HepG2 (cell line): ENCODE measurements around the gene NREP. TPM values are rescaled to one million over a fixed set of nuclear protein-coding genes. Genes with fewer than 3 reads are reported as not detected.
A peak's percentile ranks its signal among the peaks of the same experiment; 100 is the strongest.

Experiments used
- ATAC-seq: fragments of 200-7000 bp; cut with Tn5 transposase; 3 replicates; pipeline ENCODE4 v1.9.1; 2020; ENCODE audit warnings: mild to moderate bottlenecking, moderate library complexity
- BruUV-seq: library from RNA; stranded (reverse); fragments of 400-500 nt; replicated peaks from 2 replicates; lab custom pipeline; 2021; lab: Mats Ljungman, UMichigan
- CTCF ChIA-PET: fragments of 300-600 bp; formaldehyde crosslinking; extraction: SDS; loops from one replicate; lab custom pipeline; 2021; ENCODE audit warnings: low total read pairs, inconsistent platforms, low intra/inter-chr PET ratio; lab: Yijun Ruan, JAX
- POLR2A ChIA-PET: fragments of 350-600 bp; sonication (Branson Sonifier 250); formaldehyde crosslinking; loops from one replicate; lab custom pipeline; 2020; ENCODE audit warnings: antibody characterized with exemption, inconsistent platforms; lab: Yijun Ruan, JAX
- DNase-seq: peaks from one replicate; pipeline ENCODE4 v3.0.0-alpha.2; 2015; ENCODE audit warnings: low spot score
- FAIRE-seq: peaks from 3 replicates; lab custom pipeline; 2011; peaks lifted over from hg19 to GRCh38; lab: Jason Lieb, UNC
- H2AFZ ChIP-seq: one replicate; pipeline ENCODE4 v1.6.1; 2011; ENCODE audit warnings: low read length, inconsistent platforms
- H3K27ac ChIP-seq: fragments of 300-600 bp; 3 replicates; pipeline ENCODE4 v1.8.0; 2011; ENCODE audit warnings: mixed run types, mild to moderate bottlenecking, mixed read lengths, low read length, inconsistent platforms; ENCODE audit not compliant: insufficient read depth; ENCODE audit errors: extremely low read length
- H3K27me3 ChIP-seq, 2 experiments: fragments of 200-600 bp in 1 of 2; 2 replicates in 1 of 2; 3 replicates in 1 of 2; pipeline versions ENCODE4 v1.6.0 to v1.8.0; 2011; ENCODE audit warnings: low read length in 2 of 2, mild to moderate bottlenecking in 2 of 2, moderate library complexity in 2 of 2, inconsistent platforms in 1 of 2; ENCODE audit not compliant: insufficient read depth in 2 of 2, control insufficient read depth in 1 of 2
- H3K36me3 ChIP-seq, 2 experiments: fragments of 200-600 bp in 1 of 2; replicated peaks in 1 of 2; 2 replicates in 1 of 2; 3 replicates in 1 of 2; pipeline versions ENCODE4 v1.5.1 to v1.8.0; 2011; ENCODE audit warnings: low read length in 2 of 2, inconsistent platforms in 1 of 2; ENCODE audit not compliant: insufficient read depth in 2 of 2, control insufficient read depth in 1 of 2
- H3K4me1 ChIP-seq: 2 replicates; pipeline ENCODE4 v1.5.1; 2012; ENCODE audit warnings: low read length, inconsistent platforms; ENCODE audit not compliant: insufficient read depth
- H3K4me2 ChIP-seq: 2 replicates; pipeline ENCODE4 v1.6.0; 2011; ENCODE audit warnings: low read depth, low read length, inconsistent platforms
- H3K4me3 ChIP-seq, 3 experiments: fragments of 200-600 bp in 1 of 3; sonication (generic), shearing (Covaris generic) in 1 of 3; replicated peaks in 1 of 3; 2 replicates each; pipeline ENCODE4 v1.5.1; 2011 to 2016; ENCODE audit warnings: low read length in 3 of 3, inconsistent platforms in 2 of 3, low read depth in 2 of 3, mild to moderate bottlenecking in 2 of 3, control low read depth in 1 of 3, mixed read lengths in 1 of 3; ENCODE audit not compliant: insufficient read depth in 1 of 3
- H3K79me2 ChIP-seq: one replicate; pipeline ENCODE4 v1.6.1; 2011; ENCODE audit warnings: low read length, inconsistent platforms; ENCODE audit not compliant: insufficient read depth
- H3K9ac ChIP-seq: 2 replicates; pipeline ENCODE4 v1.6.0; 2011; ENCODE audit warnings: mild to moderate bottlenecking, low read depth, low read length, inconsistent platforms; ENCODE audit not compliant: insufficient read depth
- H3K9me3 ChIP-seq: 2 replicates; pipeline ENCODE4 v1.5.1; 2012; ENCODE audit warnings: mild to moderate bottlenecking, low read length
- H4K20me1 ChIP-seq: 2 replicates; pipeline ENCODE4 v1.6.0; 2011; ENCODE audit warnings: inconsistent platforms, mild to moderate bottlenecking, low read length, moderate library complexity; ENCODE audit not compliant: insufficient read depth
- KDM6A ChIP-seq: IDR thresholded peaks from 2 replicates; pipeline ENCODE4 v1.6.1; 2016; ENCODE audit warnings: low read depth
- RARA ChIP-seq: IDR thresholded peaks from 2 replicates; pipeline ENCODE4 v1.6.1; 2016; ENCODE audit warnings: missing genetic modification reagents, missing compliant biosample characterization
- RXRA ChIP-seq: sonication (generic); formaldehyde crosslinking; IDR thresholded peaks from 2 replicates; pipeline ENCODE4 v1.5.1; 2020; ENCODE audit warnings: missing genetic modification reagents
- WGBS: methylation state at CpG from one replicate; pipeline ENCODE4 v1.1.6; 2017; ENCODE audit warnings: low lambda C conversion rate; 5-methylcytosine and 5-hydroxymethylcytosine counted together
- in situ Hi-C: cut with HindIII; loops from 2 replicates; pipeline ENCODE4 v1.10.0; 2017; ENCODE audit warnings: low pct_unique_long_range_greater_than_20kb; ENCODE audit not compliant: extremely low pct_ligation_motif_present
- intact Hi-C: fragments of 100-400 bp; cut with micrococcal nuclease; formaldehyde crosslinking; loops from one replicate; pipeline ENCODE4 v1.10.0; 2022; ENCODE audit not compliant: unreplicated experiment
- polyA plus RNA-seq, 8 experiments: library from polyadenylated mRNA; depleted of rRNA in 3 of 8; stranded (reverse) in 7 of 8; unstranded in 1 of 8; fragments of >200 nt; fragmentation: Illumina TruSeq in 4 of 8; extraction: Trizol in 4 of 8; gene quantifications; 2 replicates each; pipeline versions ENCODE4 v1.2.1 to v1.2.3, GENCODE V29; 2011 to 2016; ENCODE audit warnings: low read depth in 4 of 8, missing spikeins in 1 of 8, mixed read lengths in 1 of 8; ENCODE audit not compliant: insufficient read depth in 1 of 8
- total RNA-seq, 5 experiments: library from RNA; depleted of rRNA; stranded (reverse); fragments of >200 nt; fragmentation: Illumina TruSeq; extraction: Trizol; gene quantifications; 2 replicates each; pipeline ENCODE4 v1.2.3, GENCODE V29; 2016; ENCODE audit warnings: low read depth in 1 of 5
- TF ChIP-seq, protein P1 (sequence below): sonication (generic); formaldehyde crosslinking; IDR thresholded peaks from 2 replicates; pipeline ENCODE4 v1.4.0; 2020; ENCODE audit warnings: low read depth, mild to moderate bottlenecking, missing genetic modification reagents
- TF ChIP-seq, protein P2 (sequence below): sonication (generic); formaldehyde crosslinking; IDR thresholded peaks from 2 replicates; pipeline ENCODE4 v1.4.0; 2020; ENCODE audit warnings: missing genetic modification reagents

Gene NREP
- total and polyA plus RNA-seq, 2 of the 13 experiments (the other 11 are each of a cell fraction or from before 2014, with no cell fraction given): 40.5 to 102 TPM

DNA sequence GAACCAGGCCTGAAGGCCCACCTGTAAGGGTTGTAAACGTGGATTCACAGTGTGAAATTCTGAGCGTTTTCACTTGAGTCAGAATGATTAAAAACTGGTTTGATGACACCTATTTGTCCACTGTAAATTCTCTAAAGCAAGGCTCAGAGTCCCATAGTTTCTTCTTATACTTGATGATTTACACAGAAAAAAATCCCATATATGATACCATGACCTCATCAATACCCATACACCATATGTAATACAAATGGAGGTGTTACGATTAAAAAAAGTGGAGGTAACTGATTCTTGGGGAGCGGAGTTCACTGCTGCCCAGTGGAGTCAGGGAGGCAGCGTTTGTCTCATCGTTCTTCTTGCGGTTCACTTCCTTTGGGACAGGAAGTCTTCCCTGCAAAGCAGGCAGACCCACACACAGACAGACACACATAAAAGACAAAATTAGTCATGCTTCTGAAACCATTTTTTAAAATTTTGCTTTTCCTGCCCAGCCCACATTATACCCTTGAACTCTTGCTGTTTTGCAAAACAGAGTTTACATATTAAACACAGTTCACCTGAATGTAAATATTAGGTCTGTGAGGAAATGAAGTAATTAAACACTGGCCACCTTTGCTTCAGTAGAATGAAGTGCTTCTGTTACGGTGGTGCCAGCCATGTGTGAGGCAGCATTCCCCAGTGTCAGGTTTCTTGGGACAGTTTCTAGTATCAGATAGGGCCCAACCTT is 26.2 kb downstream of the NREP start (continued):
- TF ChIP-seq, protein P1, sequence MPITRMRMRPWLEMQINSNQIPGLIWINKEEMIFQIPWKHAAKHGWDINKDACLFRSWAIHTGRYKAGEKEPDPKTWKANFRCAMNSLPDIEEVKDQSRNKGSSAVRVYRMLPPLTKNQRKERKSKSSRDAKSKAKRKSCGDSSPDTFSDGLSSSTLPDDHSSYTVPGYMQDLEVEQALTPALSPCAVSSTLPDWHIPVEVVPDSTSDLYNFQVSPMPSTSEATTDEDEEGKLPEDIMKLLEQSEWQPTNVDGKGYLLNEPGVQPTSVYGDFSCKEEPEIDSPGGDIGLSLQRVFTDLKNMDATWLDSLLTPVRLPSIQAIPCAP (CRISPR knock-in tag): no peak
- peak; percentile 24; the same call in 1 of the 2 replicates for TF ChIP-seq RXRA

DNA sequence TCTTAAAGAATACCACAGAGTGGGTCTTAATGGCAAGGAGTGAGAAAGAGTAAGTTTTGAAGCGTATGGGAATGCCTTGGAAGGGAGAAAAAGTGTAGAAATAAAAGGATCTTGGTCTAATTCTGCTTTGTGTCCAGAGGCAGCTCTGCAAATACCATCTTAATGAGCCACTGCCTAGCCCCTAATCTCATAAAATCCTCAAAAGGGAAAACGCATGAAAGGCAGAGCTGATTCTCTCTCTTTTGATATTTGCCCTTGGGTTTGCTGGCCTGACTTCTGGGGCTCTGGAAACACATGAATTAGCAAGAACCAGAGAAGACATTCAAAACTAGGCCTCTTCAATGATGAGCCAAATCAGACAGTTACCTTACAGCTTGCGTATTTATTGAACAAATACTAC is 28.1 kb downstream of the NREP start:
- CTCF ChIA-PET: no interaction called here

More for the DNA sequence above, 28.1 kb downstream of the NREP start:
- in situ Hi-C loops (no loop called here), intact Hi-C loops (no loop called here)
- Histone ChIP-seq H3K27me3 (no peaks in the 10 kb centered on the region), H3K4me1 (peaks cover 38% of the 10 kb centered on the region), H3K9ac (no peak overlapping the region), H2AFZ (no peak overlapping the region), H3K36me3 (peaks cover 0 to 2% of the 10 kb centered on the region in 2 experiments; a peak in 3 of 5 replicates), H3K79me2 (no peaks in the 10 kb centered on the region), H3K4me2 (no peak overlapping the region), H3K27ac (no peak overlapping the region), H3K9me3 (no peaks in the 10 kb centered on the region), H3K4me3 (no peak overlapping the region), H4K20me1 (no peaks in the 10 kb centered on the region)
- POLR2A ChIA-PET: no interaction called here
- DNase-seq (no peak), FAIRE-seq (no peak), ATAC-seq (no peak)
- 98% methylated on average over 3 of the region's 3 CpGs for WGBS
- TF ChIP-seq RARA (CRISPR knock-in tag) (no peak), KDM6A (CRISPR knock-in tag) (no peak)
- TF ChIP-seq, protein P2, sequence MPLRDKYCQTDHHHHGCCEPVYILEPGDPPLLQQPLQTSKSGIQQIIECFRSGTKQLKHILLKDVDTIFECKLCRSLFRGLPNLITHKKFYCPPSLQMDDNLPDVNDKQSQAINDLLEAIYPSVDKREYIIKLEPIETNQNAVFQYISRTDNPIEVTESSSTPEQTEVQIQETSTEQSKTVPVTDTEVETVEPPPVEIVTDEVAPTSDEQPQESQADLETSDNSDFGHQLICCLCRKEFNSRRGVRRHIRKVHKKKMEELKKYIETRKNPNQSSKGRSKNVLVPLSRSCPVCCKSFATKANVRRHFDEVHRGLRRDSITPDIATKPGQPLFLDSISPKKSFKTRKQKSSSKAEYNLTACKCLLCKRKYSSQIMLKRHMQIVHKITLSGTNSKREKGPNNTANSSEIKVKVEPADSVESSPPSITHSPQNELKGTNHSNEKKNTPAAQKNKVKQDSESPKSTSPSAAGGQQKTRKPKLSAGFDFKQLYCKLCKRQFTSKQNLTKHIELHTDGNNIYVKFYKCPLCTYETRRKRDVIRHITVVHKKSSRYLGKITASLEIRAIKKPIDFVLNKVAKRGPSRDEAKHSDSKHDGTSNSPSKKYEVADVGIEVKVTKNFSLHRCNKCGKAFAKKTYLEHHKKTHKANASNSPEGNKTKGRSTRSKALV: no peak
- no TSS peak for BruUV-seq
